Bone marrow (tissue), 2 donors: ENCODE data around the gene MST1.
"Not testable (repeated sequence)": the region's sequence is repeated elsewhere in the genome, so short reads cannot be mapped to it uniquely, and the experiment has no call there.

ENCODE experiments used
- DNase-seq, 2 donors: peaks; one replicate each; lab custom pipeline; 2025; lab: John Stamatoyannopoulos, UW

The MST1 gene

GRCh38 chr3:49700453-49701128, 11.3 kb upstream of the MST1 start:
- DNase-seq = no peak

GRCh38 chr3:49700014-49700413, 10.7 kb upstream of the MST1 start:
- DNase-seq = no peak

GRCh38 chr3:49699281-49699979, 10.2 kb upstream of the MST1 start:
- no peak for DNase-seq

- DNase-seq = not testable (repeated sequence)
These were observed 6.2 kb upstream of the MST1 start for GRCh38 chr3:49695350-49696015.

- not testable (repeated sequence) for DNase-seq
These were observed 5.3 kb upstream of the MST1 start for GRCh38 chr3:49694409-49695070.

- DNase-seq = not testable (repeated sequence)
These were observed 2.2 kb upstream of the MST1 start for GRCh38 chr3:49691481-49691880.

GRCh38 chr3:49690856-49691255, 1.6 kb upstream of the MST1 start:
- DNase-seq = not testable (repeated sequence)

- not testable (repeated sequence) for DNase-seq
These were observed 792 bp upstream of the MST1 start for GRCh38 chr3:49689908-49690624.

- not testable (repeated sequence) for DNase-seq
These were observed 782 bp downstream of the MST1 start for GRCh38 chr3:49688338-49689045.

- not testable (repeated sequence) for DNase-seq
These were observed 1.9 kb downstream of the MST1 start for GRCh38 chr3:49687424-49687795.

- not testable (repeated sequence) for DNase-seq
These were observed 2.4 kb downstream of the MST1 start for GRCh38 chr3:49686769-49687423.

GRCh38 chr3:49686346-49686745, 2.9 kb downstream of the MST1 start:
- not testable (repeated sequence) for DNase-seq

GRCh38 chr3:49685846-49686245, 3.4 kb downstream of the MST1 start:
- DNase-seq = not testable (repeated sequence)

GRCh38 chr3:49685103-49685502, 4.2 kb downstream of the MST1 start:
- not testable (repeated sequence) for DNase-seq

- not testable (repeated sequence) for DNase-seq
These were observed 4.8 kb downstream of the MST1 start for GRCh38 chr3:49684453-49684852.

GRCh38 chr3:49683162-49683561, 6.1 kb downstream of the MST1 start:
- no peak for DNase-seq

- DNase-seq = no peak
These were observed 7.7 kb downstream of the MST1 start for GRCh38 chr3:49681543-49681942.

- DNase-seq = no peak
These were observed 8.1 kb downstream of the MST1 start for GRCh38 chr3:49681232-49681522.

GRCh38 chr3:49680493-49681231, 8.6 kb downstream of the MST1 start:
- no peak for DNase-seq

- DNase-seq = no peak
These were observed 13.4 kb downstream of the MST1 start for GRCh38 chr3:49675912-49676311.
